Activated T-helper 1 cell treated with anti-CD3 and anti-CD28 coated beads, Interleukin-12 subunit alpha, Interleukin-12 subunit beta, Interleukin-2, Interleukin-4 antibody, amounts not matched to agents 30 ng/mL and 10 ng/mL and 1 ng/mL, durations not matched to agents 14 hours and 24 hours and 36 hours (primary cell): ENCODE measurements around the gene VWDE. TPM values are rescaled to one million over a fixed set of nuclear protein-coding genes. Genes with fewer than 3 reads are reported as not detected.

Source experiments
- DNase-seq: peaks from one replicate; pipeline ENCODE4 v3.0.0; 2021; ENCODE audit warnings: low spot score
- H3K27ac Mint-ChIP-seq: one replicate; pipeline ENCODE4 v1.8.0; 2021; ENCODE audit warnings: mild to moderate bottlenecking, mixed read lengths
- H3K27me3 Mint-ChIP-seq: one replicate; pipeline ENCODE4 v1.8.0; 2022; ENCODE audit warnings: mild to moderate bottlenecking, moderate library complexity, mixed read lengths; ENCODE audit not compliant: insufficient read depth
- H3K36me3 Mint-ChIP-seq: one replicate; pipeline ENCODE4 v1.8.0; 2021; ENCODE audit warnings: low read depth, mixed read lengths
- H3K4me1 Mint-ChIP-seq: one replicate; pipeline ENCODE4 v1.8.0; 2021; ENCODE audit warnings: low read depth, mixed read lengths
- H3K4me3 Mint-ChIP-seq: one replicate; pipeline ENCODE4 v1.8.0; 2021; ENCODE audit warnings: mild to moderate bottlenecking, moderate library complexity, mixed read lengths
- H3K9me3 Mint-ChIP-seq: one replicate; pipeline ENCODE4 v1.8.0; 2021; ENCODE audit warnings: mixed read lengths
- intact Hi-C: fragments of 100-400 bp; cut with micrococcal nuclease; formaldehyde crosslinking; loops from one replicate; pipeline ENCODE4 v1.15.1; 2024
- total RNA-seq: library from RNA; stranded (reverse); gene quantifications from 2 replicates; pipeline ENCODE4 v1.2.3, GENCODE V29; 2022

The VWDE gene
- total RNA-seq, 1 donor from 2014 or later, result 1.7 TPM

GRCh38 chr7:12290761-12291160, 112.9 kb downstream of the VWDE start:
- DNase-seq, result no peak
- no peaks in the 10 kb centered on the region for H3K36me3 Mint-ChIP-seq
- intact Hi-C loops, result no loop called here
- H3K4me3 Mint-ChIP-seq, result no peak overlapping the region
- H3K9me3 Mint-ChIP-seq, result peaks cover 4% of the 10 kb centered on the region
- H3K27ac Mint-ChIP-seq, result no peak overlapping the region
- H3K4me1 Mint-ChIP-seq, result no peaks in the 10 kb centered on the region
- H3K27me3 Mint-ChIP-seq, result peaks cover 9% of the 10 kb centered on the region

GRCh38 chr7:12289996-12290395, 113.7 kb downstream of the VWDE start:
- Mint-ChIP-seq H3K36me3 (no peaks in the 10 kb centered on the region), H3K4me3 (no peak overlapping the region), H3K4me1 (no peaks in the 10 kb centered on the region), H3K27me3 (peaks cover 9% of the 10 kb centered on the region), H3K9me3 (peaks cover 4% of the 10 kb centered on the region), H3K27ac (no peak overlapping the region)
- no peak for DNase-seq
- intact Hi-C loops, result no loop called here

GRCh38 chr7:12287901-12288300, 115.8 kb downstream of the VWDE start:
- Mint-ChIP-seq H3K4me1 (no peaks in the 10 kb centered on the region), H3K4me3 (no peak overlapping the region), H3K27ac (no peak overlapping the region), H3K36me3 (no peaks in the 10 kb centered on the region), H3K9me3 (peaks cover 4% of the 10 kb centered on the region), H3K27me3 (peaks cover 13% of the 10 kb centered on the region)
- DNase-seq, result no peak
- intact Hi-C loops, result no loop called here

GRCh38 chr7:12281038-12281437, 122.6 kb downstream of the VWDE start:
- Mint-ChIP-seq H3K9me3 (peaks cover 4% of the 10 kb centered on the region), H3K4me1 (no peaks in the 10 kb centered on the region), H3K27me3 (peaks cover 13% of the 10 kb centered on the region), H3K36me3 (peaks cover 3% of the 10 kb centered on the region), H3K27ac (no peak overlapping the region), H3K4me3 (no peak overlapping the region)
- DNase-seq, result no peak
- intact Hi-C loops, result no loop called here

Other genes starting within 250 kb of the VWDE start
- gene TMEM106B, start 192.6 kb downstream of the VWDE start, total RNA-seq, result 23.4 and 25.1 TPM in 2 replicates
- gene SCIN, start 166.9 kb upstream of the VWDE start, total RNA-seq, result not detected in 2 replicates